H1 (cell line): ENCODE results near the gene TRIM56. TPM values are rescaled to one million over a fixed set of nuclear protein-coding genes. Genes with fewer than 3 reads are reported as not detected.
A peak's percentile ranks its signal among the peaks of the same experiment; 100 is the strongest.

Experiments used
- CTCF ChIA-PET: fragments of 300-600 bp; sonication (Branson Sonifier 250); formaldehyde crosslinking; loops from one replicate; lab custom pipeline; 2021; ENCODE audit not compliant: partially characterized antibody; lab: Charles Lee
- POLR2A ChIA-PET: fragments of 300-600 bp; sonication (Branson Sonifier 250); formaldehyde crosslinking; loops from one replicate; lab custom pipeline; 2021; ENCODE audit warnings: inconsistent platforms; ENCODE audit not compliant: partially characterized antibody; lab: Charles Lee
- DNase-seq, 2 experiments: peaks; one replicate each; pipeline versions ENCODE4 v3.0.0 to v3.0.0-alpha.2; 2010 to 2022; ENCODE audit warnings: low spot score in 2 of 2, low read depth in 1 of 2, mixed read lengths in 1 of 2
- FAIRE-seq: peaks from 2 replicates; lab custom pipeline; 2011; peaks lifted over from hg19 to GRCh38; lab: Jason Lieb, UNC
- H2AFZ ChIP-seq: 2 replicates; pipeline ENCODE4 v1.8.1; 2012; ENCODE audit warnings: low read length, inconsistent platforms
- H2AK5ac ChIP-seq: 2 replicates; pipeline ENCODE4 v1.6.1; 2013; ENCODE audit warnings: low read depth, low read length
- H2BK120ac ChIP-seq: replicated peaks from 2 replicates; pipeline ENCODE3; 2013; ENCODE audit warnings: low read depth, low read length, inconsistent platforms
- H2BK12ac ChIP-seq: 2 replicates; pipeline ENCODE4 v1.6.1; 2013; ENCODE audit warnings: low read depth, low read length
- H2BK15ac ChIP-seq: 2 replicates; pipeline ENCODE4 v1.6.1; 2013; ENCODE audit warnings: low read length
- H2BK20ac ChIP-seq: 2 replicates; pipeline ENCODE4 v1.6.1; 2013; ENCODE audit warnings: low read length
- H2BK5ac ChIP-seq: 2 replicates; pipeline ENCODE4 v1.6.1; 2013; ENCODE audit warnings: low read depth, low read length
- H3K14ac ChIP-seq: 2 replicates; pipeline ENCODE4 v1.6.1; 2013; ENCODE audit warnings: inconsistent platforms; ENCODE audit not compliant: insufficient read length
- H3K18ac ChIP-seq: 2 replicates; pipeline ENCODE4 v1.6.1; 2013; ENCODE audit warnings: low read length; ENCODE audit errors: extremely low read depth
- H3K23ac ChIP-seq: 2 replicates; pipeline ENCODE4 v1.6.1; 2013; ENCODE audit warnings: inconsistent platforms; ENCODE audit not compliant: insufficient read length
- H3K23me2 ChIP-seq: 2 replicates; pipeline ENCODE4 v1.6.1; 2013; ENCODE audit warnings: low read depth, low read length
- H3K27ac ChIP-seq: 2 replicates; pipeline ENCODE4 v1.6.1; 2011; ENCODE audit warnings: low read depth, low read length, inconsistent platforms
- H3K27me3 ChIP-seq, 4 experiments: replicated peaks in 1 of 4; 1 replicate in 1 of 4; 2 replicates in 3 of 4; pipeline versions ENCODE4 v1.6.1 to v1.8.1; 2011 to 2013; ENCODE audit warnings: low read length in 3 of 4, mild to moderate bottlenecking in 3 of 4, inconsistent platforms in 2 of 4, mixed read lengths in 2 of 4, moderate library complexity in 1 of 4; ENCODE audit not compliant: control insufficient read depth in 3 of 4, insufficient read depth in 3 of 4; ENCODE audit errors: extremely low read depth in 1 of 4
- H3K36me3 ChIP-seq, 4 experiments: 2 replicates each; pipeline versions ENCODE4 v1.6.1 to v1.8.1; 2011 to 2013; ENCODE audit warnings: mild to moderate bottlenecking in 4 of 4, low read length in 3 of 4, moderate library complexity in 2 of 4, control low read depth in 1 of 4, inconsistent platforms in 1 of 4; ENCODE audit not compliant: insufficient read depth in 4 of 4, control insufficient read depth in 2 of 4
- H3K4ac ChIP-seq: replicated peaks from 2 replicates; pipeline ENCODE3; 2013; ENCODE audit warnings: low read length, low read depth, mixed read lengths, inconsistent platforms; ENCODE audit not compliant: insufficient read length
- H3K4me1 ChIP-seq, 4 experiments: replicated peaks in 1 of 4; 1 replicate in 1 of 4; 2 replicates in 3 of 4; pipeline versions ENCODE4 v1.6.1 to v1.8.1; 2011 to 2013; ENCODE audit warnings: low read length in 3 of 4, inconsistent platforms in 2 of 4, mixed read lengths in 1 of 4; ENCODE audit not compliant: insufficient read depth in 4 of 4, control insufficient read depth in 3 of 4
- H3K4me2 ChIP-seq, 2 experiments: 2 replicates each; pipeline versions ENCODE4 v1.6.1 to v1.8.1; 2011 to 2013; ENCODE audit warnings: low read depth in 2 of 2, low read length in 2 of 2, control low read depth in 1 of 2, inconsistent platforms in 1 of 2, mild to moderate bottlenecking in 1 of 2; ENCODE audit not compliant: insufficient read depth in 1 of 2
- H3K4me3 ChIP-seq, 4 experiments: fragments of 200-600, 300-600 bp in 1 of 4; sonication (generic), shearing (Covaris generic), sonication (Bioruptor Twin) in 1 of 4; 2 replicates each; pipeline versions ENCODE4 v1.5.1 to v1.8.1; 2011 to 2016; ENCODE audit warnings: low read length in 4 of 4, low read depth in 3 of 4, control low read depth in 2 of 4, inconsistent platforms in 2 of 4, mild to moderate bottlenecking in 2 of 4, mixed read lengths in 1 of 4, moderate library complexity in 1 of 4; ENCODE audit not compliant: insufficient read depth in 2 of 4; ENCODE audit errors: extremely low read depth in 1 of 4
- H3K56ac ChIP-seq: replicated peaks from 2 replicates; pipeline ENCODE3; 2013; ENCODE audit warnings: low read depth, mild to moderate bottlenecking, mixed read lengths, low read length, inconsistent platforms; ENCODE audit not compliant: insufficient read length
- H3K79me1 ChIP-seq: 2 replicates; pipeline ENCODE4 v1.6.1; 2013; ENCODE audit warnings: low read depth, low read length, control low read depth
- H3K79me2 ChIP-seq, 2 experiments: 2 replicates each; pipeline versions ENCODE4 v1.6.1 to v1.8.1; 2012 to 2013; ENCODE audit warnings: low read length in 2 of 2, mild to moderate bottlenecking in 2 of 2, inconsistent platforms in 1 of 2; ENCODE audit not compliant: insufficient read depth in 2 of 2, control insufficient read depth in 1 of 2
- H3K9ac ChIP-seq, 4 experiments: replicated peaks in 1 of 4; 1 replicate in 1 of 4; 2 replicates in 3 of 4; pipeline versions ENCODE4 v1.6.1 to v1.8.1; 2011 to 2013; ENCODE audit warnings: low read depth in 3 of 4, low read length in 3 of 4, control low read depth in 2 of 4, mild to moderate bottlenecking in 2 of 4, moderate library complexity in 2 of 4, inconsistent platforms in 1 of 4; ENCODE audit errors: extremely low read depth in 1 of 4
- H3K9me3 ChIP-seq, 2 experiments: 2 replicates each; pipeline versions ENCODE4 v1.6.1 to v1.8.1; 2012 to 2013; ENCODE audit warnings: mild to moderate bottlenecking in 2 of 2, moderate library complexity in 2 of 2, control low read depth in 1 of 2, inconsistent platforms in 1 of 2, low read depth in 1 of 2, low read length in 1 of 2, mixed read lengths in 1 of 2; ENCODE audit not compliant: insufficient read depth in 2 of 2
- H4K20me1 ChIP-seq, 2 experiments: replicated peaks in 1 of 2; 2 replicates each; pipeline versions ENCODE3 to v1.8.1; 2011 to 2013; ENCODE audit warnings: inconsistent platforms in 2 of 2, low read length in 2 of 2, mild to moderate bottlenecking in 1 of 2; ENCODE audit not compliant: insufficient read depth in 2 of 2, control insufficient read depth in 1 of 2
- H4K5ac ChIP-seq: 2 replicates; pipeline ENCODE4 v1.6.1; 2013; ENCODE audit warnings: low read length, low read depth, mixed read lengths, inconsistent platforms; ENCODE audit not compliant: insufficient read length
- H4K8ac ChIP-seq: 2 replicates; pipeline ENCODE4 v1.8.0; 2013; ENCODE audit warnings: mild to moderate bottlenecking, moderate library complexity, low read length, inconsistent platforms; ENCODE audit not compliant: insufficient read depth; ENCODE audit errors: extremely low read depth
- H4K91ac ChIP-seq: replicated peaks from 2 replicates; pipeline ENCODE3; 2013; ENCODE audit warnings: low read length, mixed read lengths, inconsistent platforms; ENCODE audit not compliant: insufficient read length
- ATF2 ChIP-seq: IDR thresholded peaks from 2 replicates; pipeline ENCODE4 v1.6.1; 2012; ENCODE audit warnings: low read length, inconsistent platforms
- BRCA1 ChIP-seq: IDR thresholded peaks from 2 replicates; pipeline ENCODE4 v1.6.1; 2012; ENCODE audit warnings: low read depth, low read length, improper control_type of control experiment
- HDAC2 ChIP-seq, 2 experiments: fragments of 300-600 bp in 1 of 2; sonication (generic) in 1 of 2; IDR thresholded peaks; 2 replicates each; pipeline ENCODE4 v1.6.1; 2011 to 2012; ENCODE audit warnings: low read depth in 2 of 2, low read length in 2 of 2, mild to moderate bottlenecking in 2 of 2, moderate library complexity in 2 of 2, borderline replicate concordance in 1 of 2, inconsistent platforms in 1 of 2
- NANOG ChIP-seq: IDR thresholded peaks from 2 replicates; pipeline ENCODE4 v1.6.1; 2011; ENCODE audit warnings: low read length, low read depth, mild to moderate bottlenecking, inconsistent platforms; ENCODE audit not compliant: insufficient read depth, poor library complexity, severe bottlenecking
- PHF8 ChIP-seq: fragments of 200-600 bp; sonication (generic); conservative IDR thresholded peaks from 2 replicates; pipeline ENCODE4 v1.7.1; 2012; ENCODE audit warnings: low read depth, mild to moderate bottlenecking, inconsistent platforms, low read length, moderate library complexity
- POU5F1 ChIP-seq: IDR thresholded peaks from 2 replicates; pipeline ENCODE4 v1.6.1; 2011; ENCODE audit warnings: low read depth, mild to moderate bottlenecking, low read length, moderate library complexity
- RXRA ChIP-seq: IDR thresholded peaks from 2 replicates; pipeline ENCODE4 v1.6.1; 2011; ENCODE audit warnings: low read depth, mild to moderate bottlenecking, low read length, moderate library complexity; ENCODE audit not compliant: insufficient read depth
- SP1 ChIP-seq: IDR thresholded peaks from 2 replicates; pipeline ENCODE4 v1.6.1; 2011; ENCODE audit warnings: low read depth, low read length
- SP2 ChIP-seq: IDR thresholded peaks from 2 replicates; pipeline ENCODE4 v1.6.1; 2012; ENCODE audit warnings: mild to moderate bottlenecking, low read length, inconsistent platforms
- SP4 ChIP-seq: IDR thresholded peaks from 2 replicates; pipeline ENCODE4 v1.6.1; 2012; ENCODE audit warnings: low read length, inconsistent platforms
- YY1 ChIP-seq: IDR thresholded peaks from 2 replicates; pipeline ENCODE4 v1.6.1; 2011; ENCODE audit warnings: low read depth, mild to moderate bottlenecking, low read length
- WGBS, 2 experiments: shearing (Covaris generic) in 1 of 2; methylation state at CpG; one replicate each; pipeline versions ENCODE4 v1.1.6 to v1.1.7; 2013 to 2015; ENCODE audit warnings: low lambda C conversion rate in 2 of 2, mixed read lengths in 2 of 2, inconsistent platforms in 1 of 2, low coverage in 1 of 2, missing lambda C conversion rate in 1 of 2; ENCODE audit not compliant: insufficient replicate concordance in 2 of 2, insufficient coverage in 1 of 2, insufficient read length in 1 of 2; ENCODE audit errors: extremely low coverage in 1 of 2, missing lambda C conversion rate in 1 of 2; 5-methylcytosine and 5-hydroxymethylcytosine counted together
- polyA plus RNA-seq, 7 experiments: library from polyadenylated mRNA; depleted of rRNA in 3 of 7; stranded (reverse) in 5 of 7; unstranded in 2 of 7; fragments of >200 nt in 5 of 7; fragments of 200-250 nt in 2 of 7; gene quantifications; 1 replicate in 5 of 7; 2 replicates in 1 of 7; 4 replicates in 1 of 7; pipeline versions ENCODE4 v1.2.1 to v1.2.3, GENCODE V29; 2011 to 2013; ENCODE audit warnings: missing spikeins in 2 of 7, mixed read lengths in 2 of 7
- total RNA-seq: library from RNA; stranded (reverse); fragmentation: NEBNext Ultra II Directional; extraction: Animal tissue kit (Norgen Biotek cat#: 25700); gene quantifications from 2 replicates; pipeline ENCODE4 v1.2.1, GENCODE V29; 2021

TRIM56 gene
- total and polyA plus RNA-seq, 2 of the 8 experiments (the other 6 are each of a cell fraction or from before 2014, with no cell fraction given) = 2.0 to 17.5 TPM

- no peak for DNase-seq
- Histone ChIP-seq H3K27me3 (peaks cover 0 to 2% (median 0%) of the 10 kb centered on the region in 4 experiments; a peak in 1 of 7 replicates), H3K79me1 (no peaks in the 10 kb centered on the region), H4K91ac (no peak overlapping the region), H3K4ac (peak overlapping the region; percentile 14), H3K9ac (no peak overlapping the region), H3K23me2 (no peaks in the 10 kb centered on the region), H4K5ac (no peak overlapping the region), H3K9me3 (no peaks in the 10 kb centered on the region), H3K4me2 (peak overlapping the region in 1 of 2 experiments; percentile 15; a peak in 2 of 4 replicates), H3K56ac (no peak overlapping the region), H3K4me1 (peaks cover 2 to 14% (median 6%) of the 10 kb centered on the region in 4 experiments; a peak in 6 of 7 replicates), H4K20me1 (no peaks in the 10 kb centered on the region), H2AK5ac (no peak overlapping the region), H3K18ac (no peak overlapping the region; the same call in 1 of the 2 replicates), H3K36me3 (no peaks in the 10 kb centered on the region), H2BK15ac (no peak overlapping the region), H3K79me2 (no peaks in the 10 kb centered on the region), H3K14ac (no peak overlapping the region), H3K23ac (no peak overlapping the region), H4K8ac (no peak overlapping the region), H2AFZ (no peak overlapping the region), H3K4me3 (no peak overlapping the region; a peak in 2 of 8 replicates), H2BK5ac (no peak overlapping the region), H2BK20ac (no peak overlapping the region), H2BK120ac (no peak overlapping the region), H3K27ac (no peak overlapping the region), H2BK12ac (no peak overlapping the region)
- POLR2A ChIA-PET = interaction anchor here (0.6 to 1.8 kb wide), 4 partner anchors 10 to 656 kb away, joined by 3 to 8 read pairs (median 4); partner anchors contain the start of gene TSC22D4
- FAIRE-seq = no peak
- CTCF ChIA-PET = interaction anchor here (0.7 to 9.0 kb wide), 10 partner anchors 9 to 245 kb away, joined by 3 to 80 read pairs (median 3); partner anchors contain the start of genes MUC3A, SERPINE1 and UFSP1
- WGBS, 2 experiments = 85% methylated on average over 5 of the region's 6 CpGs; no CpG with 5 or more reads in 1 of the 2 experiments
- no peak for TF ChIP-seq RXRA
- TF ChIP-seq NANOG = no peak
- no peak for TF ChIP-seq ATF2
- TF ChIP-seq SP2 = no peak
- no peak for TF ChIP-seq SP1
- TF ChIP-seq POU5F1 = no peak
- TF ChIP-seq PHF8 = no peak
- TF ChIP-seq BRCA1 = no peak
- no peak for TF ChIP-seq HDAC2 (IDR thresholded peaks at IDR 0.05; ENCODE audit: borderline replicate concordance in 1 of 2, low read depth in 2 of 2, low read length in 2 of 2)
- TF ChIP-seq SP4 = no peak
- no peak for TF ChIP-seq YY1
These were observed 49.2 kb downstream of the TRIM56 start for GRCh38 chr7:101134399-101134980.
